Measurements from ENCODE around the gene IPO7. TPM values are rescaled to one million over a fixed set of nuclear protein-coding genes. Genes with fewer than 3 reads are reported as not detected.

Gene IPO7
- total and polyA plus RNA-seq, 2 of the 13 experiments (the other 11 are each of a cell fraction or from before 2014, with no cell fraction given), result 59.4 to 98.4 TPM

DNA sequence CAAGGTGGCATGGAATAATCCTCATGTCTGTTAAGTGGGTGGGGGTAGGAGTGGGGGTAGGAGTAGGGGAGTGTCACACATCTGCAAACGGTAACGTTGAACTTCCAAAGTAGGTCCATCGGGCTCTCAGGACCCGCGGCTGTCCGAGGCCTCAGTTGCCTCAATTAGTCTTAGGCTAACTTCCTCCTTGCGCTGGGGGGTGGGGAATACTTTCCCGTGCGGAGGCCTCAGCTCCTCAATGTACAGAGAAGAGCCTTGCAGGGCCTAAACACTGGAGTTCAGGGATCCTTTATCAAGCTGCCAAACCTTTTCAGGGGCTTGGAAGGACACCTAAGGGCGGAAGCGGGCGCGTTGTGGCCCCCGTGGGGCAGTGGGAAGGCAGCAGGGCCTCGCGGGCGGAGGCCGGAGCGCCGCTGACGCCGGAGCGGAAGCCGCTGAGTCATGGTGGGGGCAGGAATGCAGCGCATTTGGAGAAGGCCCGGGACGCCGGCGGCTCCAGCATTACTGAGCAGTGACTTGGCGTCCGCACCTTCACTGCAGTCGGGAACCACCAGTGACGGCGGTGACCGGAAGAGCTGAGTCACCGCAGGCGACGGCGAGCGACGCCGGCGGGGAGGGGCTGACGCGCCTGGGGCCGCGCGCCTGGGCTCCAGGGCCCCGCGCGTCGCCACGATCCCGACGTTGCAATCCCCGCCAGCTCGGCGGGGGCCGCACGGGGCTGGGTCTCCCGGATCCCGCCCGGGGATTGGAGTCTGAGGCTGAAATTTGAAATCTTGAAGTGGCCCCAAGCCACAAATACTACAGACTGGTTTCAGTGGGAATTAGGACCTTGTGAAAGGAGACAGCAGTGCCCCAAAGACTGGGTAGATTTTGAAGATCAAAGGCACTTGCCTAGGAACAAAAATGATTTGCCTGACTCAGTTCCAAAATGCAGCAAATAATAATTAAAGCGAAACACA is 20.2 kb upstream of the IPO7 start (continued):
- TF ChIP-seq MAF1 (CRISPR knock-in tag; IDR thresholded peaks at IDR 0.05; ENCODE audit: borderline replicate concordance), result no peak
- peak; percentile 98 for TF ChIP-seq ZBTB3 (CRISPR knock-in tag; IDR thresholded peaks at IDR 0.05; ENCODE audit: borderline replicate concordance, low read depth)
- peak; percentile 72 for TF ChIP-seq PITX1 (CRISPR knock-in tag; IDR thresholded peaks at IDR 0.05)
- peak; percentile 71; the same call in 1 of the 2 replicates for TF ChIP-seq ZNF121 (CRISPR knock-in tag; IDR thresholded peaks at IDR 0.05)
- TF ChIP-seq, protein P1, sequence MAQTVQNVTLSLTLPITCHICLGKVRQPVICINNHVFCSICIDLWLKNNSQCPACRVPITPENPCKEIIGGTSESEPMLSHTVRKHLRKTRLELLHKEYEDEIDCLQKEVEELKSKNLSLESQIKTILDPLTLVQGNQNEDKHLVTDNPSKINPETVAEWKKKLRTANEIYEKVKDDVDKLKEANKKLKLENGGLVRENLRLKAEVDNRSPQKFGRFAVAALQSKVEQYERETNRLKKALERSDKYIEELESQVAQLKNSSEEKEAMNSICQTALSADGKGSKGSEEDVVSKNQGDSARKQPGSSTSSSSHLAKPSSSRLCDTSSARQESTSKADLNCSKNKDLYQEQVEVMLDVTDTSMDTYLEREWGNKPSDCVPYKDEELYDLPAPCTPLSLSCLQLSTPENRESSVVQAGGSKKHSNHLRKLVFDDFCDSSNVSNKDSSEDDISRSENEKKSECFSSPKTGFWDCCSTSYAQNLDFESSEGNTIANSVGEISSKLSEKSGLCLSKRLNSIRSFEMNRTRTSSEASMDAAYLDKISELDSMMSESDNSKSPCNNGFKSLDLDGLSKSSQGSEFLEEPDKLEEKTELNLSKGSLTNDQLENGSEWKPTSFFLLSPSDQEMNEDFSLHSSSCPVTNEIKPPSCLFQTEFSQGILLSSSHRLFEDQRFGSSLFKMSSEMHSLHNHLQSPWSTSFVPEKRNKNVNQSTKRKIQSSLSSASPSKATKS (CRISPR knock-in tag; IDR thresholded peaks at IDR 0.05), result peak; percentile 32; the same call in 1 of the 2 replicates
- peak; percentile 86 for TF ChIP-seq PHF20 (CRISPR knock-in tag; IDR thresholded peaks at IDR 0.05)
- TF ChIP-seq ERF (CRISPR knock-in tag; IDR thresholded peaks at IDR 0.05), result peak; percentile 93; the same call in 1 of the 2 replicates
- TF ChIP-seq ZNF296 (CRISPR knock-in tag; conservative IDR thresholded peaks at IDR 0.05), result no peak
- TF ChIP-seq WIZ (CRISPR knock-in tag; IDR thresholded peaks at IDR 0.05), result 0 out of 2 replicates have a peak, but pooled peaks have one; percentile 57
- peak; percentile 96 for TF ChIP-seq ETV5 (CRISPR knock-in tag; IDR thresholded peaks at IDR 0.05; ENCODE audit: borderline replicate concordance)
- peak; percentile 99 for TF ChIP-seq NFE2L1 (CRISPR knock-in tag; IDR thresholded peaks at IDR 0.05; ENCODE audit: borderline replicate concordance)
- no peak for TF ChIP-seq ZNF17 (CRISPR knock-in tag; IDR thresholded peaks at IDR 0.05)
- TF ChIP-seq FOXO1 (CRISPR knock-in tag; IDR thresholded peaks at IDR 0.05), result peak; percentile 76
- no peak for TF ChIP-seq ZNF263 (CRISPR knock-in tag; IDR thresholded peaks at IDR 0.05)
- TF ChIP-seq, protein P2, sequence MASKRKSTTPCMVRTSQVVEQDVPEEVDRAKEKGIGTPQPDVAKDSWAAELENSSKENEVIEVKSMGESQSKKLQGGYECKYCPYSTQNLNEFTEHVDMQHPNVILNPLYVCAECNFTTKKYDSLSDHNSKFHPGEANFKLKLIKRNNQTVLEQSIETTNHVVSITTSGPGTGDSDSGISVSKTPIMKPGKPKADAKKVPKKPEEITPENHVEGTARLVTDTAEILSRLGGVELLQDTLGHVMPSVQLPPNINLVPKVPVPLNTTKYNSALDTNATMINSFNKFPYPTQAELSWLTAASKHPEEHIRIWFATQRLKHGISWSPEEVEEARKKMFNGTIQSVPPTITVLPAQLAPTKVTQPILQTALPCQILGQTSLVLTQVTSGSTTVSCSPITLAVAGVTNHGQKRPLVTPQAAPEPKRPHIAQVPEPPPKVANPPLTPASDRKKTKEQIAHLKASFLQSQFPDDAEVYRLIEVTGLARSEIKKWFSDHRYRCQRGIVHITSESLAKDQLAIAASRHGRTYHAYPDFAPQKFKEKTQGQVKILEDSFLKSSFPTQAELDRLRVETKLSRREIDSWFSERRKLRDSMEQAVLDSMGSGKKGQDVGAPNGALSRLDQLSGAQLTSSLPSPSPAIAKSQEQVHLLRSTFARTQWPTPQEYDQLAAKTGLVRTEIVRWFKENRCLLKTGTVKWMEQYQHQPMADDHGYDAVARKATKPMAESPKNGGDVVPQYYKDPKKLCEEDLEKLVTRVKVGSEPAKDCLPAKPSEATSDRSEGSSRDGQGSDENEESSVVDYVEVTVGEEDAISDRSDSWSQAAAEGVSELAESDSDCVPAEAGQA (IDR thresholded peaks at IDR 0.05; ENCODE audit: low read depth), result peak; percentile 68; the same call in 1 of the 2 replicates
- TF ChIP-seq, protein P2 (CRISPR knock-in tag; IDR thresholded peaks at IDR 0.05; ENCODE audit: borderline replicate concordance), result 0 out of 2 replicates have a peak, but pooled peaks have one; percentile 40

Data from HepG2 (cell line).